K562 (cell line): ENCODE data around the gene TAF12. TPM values are rescaled to one million over a fixed set of nuclear protein-coding genes. Genes with fewer than 3 reads are reported as not detected.

Experiments used
- ATF7 ChIP-seq: fragments of 450-650 bp; IDR thresholded peaks from 2 replicates; pipeline ENCODE4 v1.7.1; 2014; ENCODE audit warnings: mild to moderate bottlenecking, moderate library complexity
- CREB1 ChIP-seq, 2 experiments: sonication (generic) in 1 of 2; formaldehyde crosslinking in 1 of 2; IDR thresholded peaks; 2 replicates each; pipeline versions ENCODE4 v1.6.1 to v1.8.0; 2012 to 2022; ENCODE audit warnings: inconsistent platforms in 1 of 2, mild to moderate bottlenecking in 1 of 2, missing genetic modification reagents in 1 of 2, moderate library complexity in 1 of 2
- FOXJ3 ChIP-seq: sonication (generic); formaldehyde crosslinking; IDR thresholded peaks from 2 replicates; pipeline ENCODE4 v1.4.0; 2020; ENCODE audit warnings: mild to moderate bottlenecking, missing genetic modification reagents
- FOXK1 ChIP-seq: sonication (generic); formaldehyde crosslinking; IDR thresholded peaks from 2 replicates; pipeline ENCODE4 v1.8.0; 2022; ENCODE audit warnings: missing genetic modification reagents, mild to moderate bottlenecking, borderline replicate concordance
- GABPA ChIP-seq: fragments of 200-800 bp; sonication (Bioruptor generic); conservative IDR thresholded peaks from 2 replicates; pipeline ENCODE4 v1.6.1; 2016; ENCODE audit warnings: low read depth, missing genetic modification characterization, missing compliant biosample characterization
- GABPB1 ChIP-seq: sonication (generic); formaldehyde crosslinking; IDR thresholded peaks from 2 replicates; pipeline ENCODE4 v1.8.0; 2022; ENCODE audit warnings: mild to moderate bottlenecking, missing genetic modification reagents
- LARP7 ChIP-seq: fragments of 450-650 bp; IDR thresholded peaks from 2 replicates; pipeline ENCODE4 v1.6.1; 2016
- LEF1 ChIP-seq: fragments of 450-650 bp; IDR thresholded peaks from 2 replicates; pipeline ENCODE4 v1.6.1; 2016; ENCODE audit warnings: mild to moderate bottlenecking
- MTA1 ChIP-seq: fragments of 450-650 bp; IDR thresholded peaks from 2 replicates; pipeline ENCODE4 v1.6.1; 2017; ENCODE audit warnings: borderline replicate concordance
- NCOA4 ChIP-seq: fragments of 450-650 bp; IDR thresholded peaks from 2 replicates; pipeline ENCODE4 v1.6.1; 2018; ENCODE audit warnings: mild to moderate bottlenecking; ENCODE audit not compliant: partially characterized antibody
- NFATC3 ChIP-seq: fragments of 450-650 bp; IDR thresholded peaks from 2 replicates; pipeline ENCODE4 v1.6.1; 2017; ENCODE audit warnings: mild to moderate bottlenecking
- NUFIP1 ChIP-seq: fragments of 450-650 bp; IDR thresholded peaks from 2 replicates; pipeline ENCODE4 v1.6.1; 2018; ENCODE audit not compliant: partially characterized antibody
- SUPT5H ChIP-seq: fragments of 450-650 bp; IDR thresholded peaks from 2 replicates; pipeline ENCODE4 v1.6.1; 2016
- ZNF134 ChIP-seq: fragments of 250-450 bp; sonication (Bioruptor Pico); conservative IDR thresholded peaks from 2 replicates; pipeline ENCODE4 v1.4.0; 2020
- ZNF589 ChIP-seq: fragments of 200-800 bp; sonication (Bioruptor generic); IDR thresholded peaks from 2 replicates; pipeline ENCODE4 v1.6.1; 2016; ENCODE audit warnings: low read depth, missing genetic modification characterization, missing compliant biosample characterization
- ZNF695 ChIP-seq: fragments of 450-650 bp; formaldehyde crosslinking; IDR thresholded peaks from 2 replicates; pipeline ENCODE4 v1.4.0; 2020; ENCODE audit warnings: mild to moderate bottlenecking, moderate library complexity
- ZNF766 ChIP-seq: fragments of 200-800 bp; sonication (Bioruptor generic); conservative IDR thresholded peaks from 2 replicates; pipeline ENCODE4 v1.6.1; 2016; ENCODE audit warnings: missing genetic modification characterization, missing compliant biosample characterization
- polyA plus RNA-seq, 8 experiments: library from polyadenylated mRNA; depleted of rRNA in 4 of 8; stranded (reverse) in 5 of 8; unstranded in 3 of 8; fragments of >200 nt; fragmentation: Nextera tagmentation in 2 of 8; fragmentation: Illumina TruSeq in 1 of 8; extraction: Ambion mirVana in 2 of 8; extraction: Trizol in 1 of 8; gene quantifications; 2 replicates each; pipeline versions ENCODE4 v1.2.1 to v1.2.3, GENCODE V29; 2011 to 2014; ENCODE audit warnings: inconsistent platforms in 1 of 8, missing spikeins in 1 of 8
- total RNA-seq, 7 experiments: library from RNA; depleted of rRNA in 6 of 7; stranded (reverse); fragments of >200 nt in 6 of 7; fragmentation: Illumina TruSeq in 2 of 7; extraction: Trizol in 2 of 7; gene quantifications; 2 replicates each; pipeline versions ENCODE4 v1.2.1 to v1.2.3, GENCODE V29; 2011 to 2021; ENCODE audit warnings: low replicate concordance in 1 of 7
- TF ChIP-seq, protein P1 (sequence below): fragments of 250-450 bp; sonication (Bioruptor Pico); IDR thresholded peaks from 2 replicates; pipeline ENCODE4 v1.8.0; 2022; ENCODE audit warnings: moderate library complexity, mild to moderate bottlenecking, inconsistent platforms
- TF ChIP-seq, protein P2 (sequence below): fragments of 250-450 bp; sonication (Bioruptor Pico); IDR thresholded peaks from 2 replicates; pipeline ENCODE4 v1.4.0; 2020; ENCODE audit warnings: mild to moderate bottlenecking, moderate library complexity
- TF ChIP-seq, protein P3 (sequence below): fragments of 250-450 bp; sonication (Bioruptor Pico); IDR thresholded peaks from 2 replicates; pipeline ENCODE4 v1.9.0; 2021; ENCODE audit warnings: mild to moderate bottlenecking, inconsistent platforms
- TF ChIP-seq, protein P4 (sequence below): sonication (generic); formaldehyde crosslinking; IDR thresholded peaks from 2 replicates; pipeline ENCODE4 v1.8.0; 2022; ENCODE audit warnings: missing genetic modification reagents, mild to moderate bottlenecking, borderline replicate concordance

TAF12 gene
- total and polyA plus RNA-seq, 9 of the 15 experiments (the other 6 are each of a cell fraction or from before 2014, with no cell fraction given), result 31.6 to 89.0 (median 50.5) TPM

DNA sequence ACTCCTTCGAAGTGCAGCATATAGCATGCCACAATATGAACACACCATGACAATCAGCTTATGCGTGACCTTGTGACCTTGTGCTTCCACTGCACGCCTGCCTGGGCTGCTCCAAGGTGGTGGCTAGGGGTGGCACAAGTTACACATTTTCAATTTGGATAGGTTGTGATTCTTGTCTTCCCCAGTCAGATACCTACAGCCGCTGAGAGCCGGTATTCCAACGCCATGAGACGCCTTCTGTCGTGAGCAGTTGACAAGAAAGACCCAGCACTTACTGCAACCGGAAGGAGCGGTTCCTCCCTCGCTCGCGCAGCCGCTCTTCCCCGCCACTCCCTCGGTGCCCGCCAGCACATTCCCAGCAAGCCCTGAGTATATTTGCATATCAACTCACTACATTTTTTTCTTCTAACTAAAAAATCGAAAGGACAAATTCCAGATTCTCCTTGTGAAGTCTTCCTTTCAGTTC lies 5.2 kb upstream of the TAF12 start (continued):
- TF ChIP-seq, protein P1, sequence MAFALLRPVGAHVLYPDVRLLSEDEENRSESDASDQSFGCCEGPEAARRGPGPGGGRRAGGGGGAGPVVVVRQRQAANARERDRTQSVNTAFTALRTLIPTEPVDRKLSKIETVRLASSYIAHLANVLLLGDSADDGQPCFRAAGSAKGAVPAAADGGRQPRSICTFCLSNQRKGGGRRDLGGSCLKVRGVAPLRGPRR, result no peak
- TF ChIP-seq MTA1 (peak; percentile 4; the same call in 1 of the 2 replicates), NUFIP1 (peak; percentile 90), ZNF589 (CRISPR knock-in tag) (peak; percentile 87), FOXJ3 (CRISPR knock-in tag) (no peak), NFATC3 (no peak), ZNF695 (CRISPR knock-in tag) (no peak), NCOA4 (no peak), GABPB1 (CRISPR knock-in tag) (peak; percentile 82), LEF1 (peak; percentile 25; the same call in 1 of the 2 replicates), LARP7 (no peak), ATF7 (no peak; the same call in 1 of the 2 replicates), ZNF766 (CRISPR knock-in tag) (peak; percentile 70), FOXK1 (no peak), SUPT5H (no peak), CREB1 (IDR thresholded peaks at IDR 0.05) (no peak; the same call in 1 of the 2 replicates), CREB1 (CRISPR knock-in tag; IDR thresholded peaks at IDR 0.05) (no peak), ZNF134 (CRISPR knock-in tag) (no peak; the same call in 1 of the 2 replicates), GABPA (tag) (peak; percentile 92)
- TF ChIP-seq, protein P2, sequence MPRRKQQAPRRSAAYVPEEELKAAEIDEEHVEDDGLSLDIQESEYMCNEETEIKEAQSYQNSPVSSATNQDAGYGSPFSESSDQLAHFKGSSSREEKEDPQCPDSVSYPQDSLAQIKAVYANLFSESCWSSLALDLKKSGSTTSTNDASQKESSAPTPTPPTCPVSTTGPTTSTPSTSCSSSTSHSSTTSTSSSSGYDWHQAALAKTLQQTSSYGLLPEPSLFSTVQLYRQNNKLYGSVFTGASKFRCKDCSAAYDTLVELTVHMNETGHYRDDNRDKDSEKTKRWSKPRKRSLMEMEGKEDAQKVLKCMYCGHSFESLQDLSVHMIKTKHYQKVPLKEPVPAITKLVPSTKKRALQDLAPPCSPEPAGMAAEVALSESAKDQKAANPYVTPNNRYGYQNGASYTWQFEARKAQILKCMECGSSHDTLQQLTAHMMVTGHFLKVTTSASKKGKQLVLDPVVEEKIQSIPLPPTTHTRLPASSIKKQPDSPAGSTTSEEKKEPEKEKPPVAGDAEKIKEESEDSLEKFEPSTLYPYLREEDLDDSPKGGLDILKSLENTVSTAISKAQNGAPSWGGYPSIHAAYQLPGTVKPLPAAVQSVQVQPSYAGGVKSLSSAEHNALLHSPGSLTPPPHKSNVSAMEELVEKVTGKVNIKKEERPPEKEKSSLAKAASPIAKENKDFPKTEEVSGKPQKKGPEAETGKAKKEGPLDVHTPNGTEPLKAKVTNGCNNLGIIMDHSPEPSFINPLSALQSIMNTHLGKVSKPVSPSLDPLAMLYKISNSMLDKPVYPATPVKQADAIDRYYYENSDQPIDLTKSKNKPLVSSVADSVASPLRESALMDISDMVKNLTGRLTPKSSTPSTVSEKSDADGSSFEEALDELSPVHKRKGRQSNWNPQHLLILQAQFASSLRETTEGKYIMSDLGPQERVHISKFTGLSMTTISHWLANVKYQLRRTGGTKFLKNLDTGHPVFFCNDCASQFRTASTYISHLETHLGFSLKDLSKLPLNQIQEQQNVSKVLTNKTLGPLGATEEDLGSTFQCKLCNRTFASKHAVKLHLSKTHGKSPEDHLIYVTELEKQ (CRISPR knock-in tag), result 0 out of 2 replicates have a peak, but pooled peaks have one; percentile 59
- TF ChIP-seq, protein P3, sequence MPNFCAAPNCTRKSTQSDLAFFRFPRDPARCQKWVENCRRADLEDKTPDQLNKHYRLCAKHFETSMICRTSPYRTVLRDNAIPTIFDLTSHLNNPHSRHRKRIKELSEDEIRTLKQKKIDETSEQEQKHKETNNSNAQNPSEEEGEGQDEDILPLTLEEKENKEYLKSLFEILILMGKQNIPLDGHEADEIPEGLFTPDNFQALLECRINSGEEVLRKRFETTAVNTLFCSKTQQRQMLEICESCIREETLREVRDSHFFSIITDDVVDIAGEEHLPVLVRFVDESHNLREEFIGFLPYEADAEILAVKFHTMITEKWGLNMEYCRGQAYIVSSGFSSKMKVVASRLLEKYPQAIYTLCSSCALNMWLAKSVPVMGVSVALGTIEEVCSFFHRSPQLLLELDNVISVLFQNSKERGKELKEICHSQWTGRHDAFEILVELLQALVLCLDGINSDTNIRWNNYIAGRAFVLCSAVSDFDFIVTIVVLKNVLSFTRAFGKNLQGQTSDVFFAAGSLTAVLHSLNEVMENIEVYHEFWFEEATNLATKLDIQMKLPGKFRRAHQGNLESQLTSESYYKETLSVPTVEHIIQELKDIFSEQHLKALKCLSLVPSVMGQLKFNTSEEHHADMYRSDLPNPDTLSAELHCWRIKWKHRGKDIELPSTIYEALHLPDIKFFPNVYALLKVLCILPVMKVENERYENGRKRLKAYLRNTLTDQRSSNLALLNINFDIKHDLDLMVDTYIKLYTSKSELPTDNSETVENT (CRISPR knock-in tag), result peak; percentile 36; the same call in 1 of the 2 replicates
- TF ChIP-seq, protein P4, sequence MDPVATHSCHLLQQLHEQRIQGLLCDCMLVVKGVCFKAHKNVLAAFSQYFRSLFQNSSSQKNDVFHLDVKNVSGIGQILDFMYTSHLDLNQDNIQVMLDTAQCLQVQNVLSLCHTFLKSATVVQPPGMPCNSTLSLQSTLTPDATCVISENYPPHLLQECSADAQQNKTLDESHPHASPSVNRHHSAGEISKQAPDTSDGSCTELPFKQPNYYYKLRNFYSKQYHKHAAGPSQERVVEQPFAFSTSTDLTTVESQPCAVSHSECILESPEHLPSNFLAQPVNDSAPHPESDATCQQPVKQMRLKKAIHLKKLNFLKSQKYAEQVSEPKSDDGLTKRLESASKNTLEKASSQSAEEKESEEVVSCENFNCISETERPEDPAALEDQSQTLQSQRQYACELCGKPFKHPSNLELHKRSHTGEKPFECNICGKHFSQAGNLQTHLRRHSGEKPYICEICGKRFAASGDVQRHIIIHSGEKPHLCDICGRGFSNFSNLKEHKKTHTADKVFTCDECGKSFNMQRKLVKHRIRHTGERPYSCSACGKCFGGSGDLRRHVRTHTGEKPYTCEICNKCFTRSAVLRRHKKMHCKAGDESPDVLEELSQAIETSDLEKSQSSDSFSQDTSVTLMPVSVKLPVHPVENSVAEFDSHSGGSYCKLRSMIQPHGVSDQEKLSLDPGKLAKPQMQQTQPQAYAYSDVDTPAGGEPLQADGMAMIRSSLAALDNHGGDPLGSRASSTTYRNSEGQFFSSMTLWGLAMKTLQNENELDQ (CRISPR knock-in tag), result no peak
